Stimulated activated effector memory CD8-positive, alpha-beta T cell treated with anti-CD3 and anti-CD28 coated beads, Interleukin-12 subunit alpha, Interleukin-12 subunit beta, amount 100 ng/mL, for 72 hours (primary cell): ENCODE results near the gene TTC28.

Experiments used
- ATAC-seq: fragments of 150-1000 bp; cut with Tn5 transposase; 2 replicates; pipeline ENCODE4 v1.10.0; 2021
- DNase-seq, 2 donors: peaks; one replicate each; pipeline ENCODE4 v3.0.0; 2021 to 2022; ENCODE audit warnings: low spot score in 2 of 2
- H3K27ac Mint-ChIP-seq: one replicate; pipeline ENCODE4 v1.8.0; 2022; ENCODE audit warnings: mild to moderate bottlenecking, mixed read lengths
- H3K36me3 Mint-ChIP-seq: one replicate; pipeline ENCODE4 v1.8.0; 2022; ENCODE audit warnings: mild to moderate bottlenecking, mixed read lengths
- H3K4me1 Mint-ChIP-seq: one replicate; pipeline ENCODE4 v1.8.0; 2022; ENCODE audit warnings: mixed read lengths
- H3K4me3 Mint-ChIP-seq: one replicate; pipeline ENCODE4 v1.8.0; 2022; ENCODE audit warnings: mild to moderate bottlenecking, mixed read lengths
- H3K9me3 Mint-ChIP-seq: one replicate; pipeline ENCODE4 v1.8.0; 2022; ENCODE audit warnings: mixed read lengths

TTC28 gene

DNA sequence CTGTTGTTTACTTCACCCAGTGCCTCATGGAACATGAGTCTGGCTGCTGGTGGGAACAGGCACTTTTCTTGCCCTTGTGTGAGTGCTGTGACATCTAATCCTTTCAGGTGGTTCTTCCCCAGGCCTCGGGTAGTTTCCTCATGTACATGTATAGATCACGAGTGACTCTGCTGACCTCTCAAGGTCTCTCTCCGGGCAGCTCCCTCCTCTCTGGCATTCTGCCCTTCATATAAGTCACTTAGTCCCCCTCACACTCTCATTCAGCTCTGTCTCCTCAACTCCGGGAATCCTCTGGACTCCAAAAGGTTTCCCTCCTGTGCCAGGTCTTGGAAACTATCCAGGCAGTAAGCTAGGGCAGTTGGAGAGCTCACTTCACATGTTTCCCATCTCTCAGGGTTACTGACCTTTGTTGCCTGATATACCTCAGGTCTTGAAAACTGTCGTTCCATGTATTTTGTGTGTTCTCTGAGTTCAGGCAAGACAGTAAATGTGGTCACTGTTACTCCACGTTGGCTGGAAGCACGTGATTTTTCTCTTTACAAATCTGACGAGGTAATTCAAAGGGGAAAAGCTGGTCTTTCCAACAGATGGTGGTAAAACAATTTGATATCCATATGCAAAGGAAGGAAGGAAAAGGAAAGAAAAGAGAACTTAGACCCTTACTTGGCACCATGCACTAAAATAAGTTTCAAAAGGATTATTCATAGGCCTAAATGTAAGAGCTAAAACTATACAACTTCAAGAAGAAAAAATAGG, 720.1 kb downstream of the TTC28 start:
- Mint-ChIP-seq H3K4me1 (no peaks in the 10 kb centered on the region), H3K9me3 (no peaks in the 10 kb centered on the region), H3K36me3 (no peaks in the 10 kb centered on the region), H3K4me3 (no peak overlapping the region), H3K27ac (peak overlapping the region; percentile 13)
- no peak for DNase-seq
- ATAC-seq, result no peak

DNA sequence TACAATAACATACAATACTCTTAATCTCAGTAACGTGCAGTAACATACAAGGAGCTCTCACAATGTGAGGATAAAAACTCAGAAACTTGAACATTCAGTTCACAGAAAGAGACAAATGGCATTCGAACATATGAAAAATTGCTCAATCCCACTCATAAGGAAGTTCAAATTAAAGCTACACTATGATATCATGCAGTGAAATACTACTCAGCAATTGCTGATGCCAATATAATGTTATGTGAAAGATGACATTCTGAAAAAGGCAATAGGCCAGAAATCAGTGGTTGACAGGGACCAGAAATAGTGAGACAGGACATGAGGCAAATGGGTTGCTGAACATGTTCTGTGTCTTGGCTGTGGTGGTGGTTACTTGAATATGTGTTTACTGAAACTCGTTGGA, 726.9 kb downstream of the TTC28 start:
- Mint-ChIP-seq H3K27ac (no peak overlapping the region), H3K9me3 (no peaks in the 10 kb centered on the region), H3K4me1 (no peaks in the 10 kb centered on the region), H3K36me3 (no peaks in the 10 kb centered on the region), H3K4me3 (no peak overlapping the region)
- ATAC-seq (no peak), DNase-seq (no peak)

GRCh38 chr22:27952091-27952490, 727.5 kb downstream of the TTC28 start:
- no peaks in the 10 kb centered on the region for H3K4me1 Mint-ChIP-seq
- no peaks in the 10 kb centered on the region for H3K9me3 Mint-ChIP-seq
- H3K27ac Mint-ChIP-seq, result no peak overlapping the region
- peaks cover under 1% of the 10 kb centered on the region for H3K36me3 Mint-ChIP-seq
- DNase-seq (no peak), ATAC-seq (no peak)
- H3K4me3 Mint-ChIP-seq, result no peak overlapping the region

DNA sequence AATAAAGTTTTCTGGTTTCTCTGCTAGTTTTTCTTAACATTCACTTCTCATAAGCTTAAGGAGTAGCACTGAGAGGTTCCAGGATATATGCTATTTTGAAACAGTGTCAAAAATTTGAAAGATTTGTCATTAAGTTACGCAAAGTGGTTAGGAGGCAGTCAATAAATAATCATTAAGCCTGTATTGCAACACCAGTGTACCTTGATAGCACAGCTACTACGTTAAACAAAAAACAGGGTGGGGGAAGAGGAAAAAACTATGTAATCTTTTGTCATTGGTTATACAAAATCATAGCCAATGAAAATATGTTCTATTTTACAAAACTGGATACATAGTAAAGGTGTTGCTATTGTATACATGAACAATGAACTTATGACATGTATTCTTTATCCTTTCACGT, 730.2 kb downstream of the TTC28 start:
- Mint-ChIP-seq H3K36me3 (peaks cover 4% of the 10 kb centered on the region), H3K4me3 (no peak overlapping the region), H3K9me3 (no peaks in the 10 kb centered on the region), H3K27ac (no peak overlapping the region), H3K4me1 (no peaks in the 10 kb centered on the region)
- DNase-seq (no peak), ATAC-seq (no peak)

- no peak for ATAC-seq
- Mint-ChIP-seq H3K27ac (no peak overlapping the region), H3K4me3 (no peak overlapping the region), H3K36me3 (peaks cover 4% of the 10 kb centered on the region), H3K9me3 (no peaks in the 10 kb centered on the region), H3K4me1 (no peaks in the 10 kb centered on the region)
- no peak for DNase-seq
Measured at GRCh38 chr22:27948569-27948968, 731.1 kb downstream of the TTC28 start.

- no peak overlapping the region for H3K27ac Mint-ChIP-seq
- DNase-seq (no peak), ATAC-seq (no peak)
- H3K9me3 Mint-ChIP-seq, result no peaks in the 10 kb centered on the region
- H3K36me3 Mint-ChIP-seq, result peaks cover 4% of the 10 kb centered on the region
- H3K4me1 Mint-ChIP-seq, result no peaks in the 10 kb centered on the region
- no peak overlapping the region for H3K4me3 Mint-ChIP-seq
Measured at GRCh38 chr22:27947448-27947847, 732.2 kb downstream of the TTC28 start.

GRCh38 chr22:27941143-27941542, 738.5 kb downstream of the TTC28 start:
- H3K27ac Mint-ChIP-seq, result no peak overlapping the region
- H3K36me3 Mint-ChIP-seq, result no peaks in the 10 kb centered on the region
- no peak overlapping the region for H3K4me3 Mint-ChIP-seq
- no peaks in the 10 kb centered on the region for H3K9me3 Mint-ChIP-seq
- H3K4me1 Mint-ChIP-seq, result no peaks in the 10 kb centered on the region
- DNase-seq (no peak), ATAC-seq (no peak)

- DNase-seq, result no peak
- no peak for ATAC-seq
- H3K4me3 Mint-ChIP-seq, result no peak overlapping the region
Measured at GRCh38 chr22:27937453-27937852, 742.2 kb downstream of the TTC28 start.

DNA sequence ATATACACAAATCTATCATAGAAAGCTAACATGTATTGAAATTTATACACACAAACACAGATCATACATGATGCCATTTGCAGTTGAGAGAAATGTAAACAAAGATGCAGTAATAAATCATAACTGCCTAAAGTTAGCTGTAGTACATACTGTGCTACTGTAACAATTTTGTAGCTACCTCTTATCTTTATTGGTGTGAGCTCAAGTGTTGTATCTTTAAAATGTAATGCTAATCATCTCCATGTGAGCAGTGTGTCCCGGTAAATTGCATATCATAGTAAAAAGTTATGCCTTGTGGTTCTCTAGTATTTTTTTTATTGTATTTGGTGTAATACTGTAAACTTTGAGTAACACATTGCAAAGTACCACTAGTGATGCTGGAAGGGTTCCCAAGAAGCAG, 743.7 kb downstream of the TTC28 start:
- no peak overlapping the region for H3K27ac Mint-ChIP-seq
- H3K36me3 Mint-ChIP-seq, result no peaks in the 10 kb centered on the region
- H3K4me3 Mint-ChIP-seq, result no peak overlapping the region
- no peaks in the 10 kb centered on the region for H3K9me3 Mint-ChIP-seq
- H3K4me1 Mint-ChIP-seq, result no peaks in the 10 kb centered on the region
- DNase-seq, result no peak
- no peak for ATAC-seq

More at GRCh38 chr22:27937453-27937852, 742.2 kb downstream of the TTC28 start:
- H3K36me3 Mint-ChIP-seq, result no peaks in the 10 kb centered on the region
- H3K9me3 Mint-ChIP-seq, result no peaks in the 10 kb centered on the region
- no peaks in the 10 kb centered on the region for H3K4me1 Mint-ChIP-seq
- no peak overlapping the region for H3K27ac Mint-ChIP-seq

DNA sequence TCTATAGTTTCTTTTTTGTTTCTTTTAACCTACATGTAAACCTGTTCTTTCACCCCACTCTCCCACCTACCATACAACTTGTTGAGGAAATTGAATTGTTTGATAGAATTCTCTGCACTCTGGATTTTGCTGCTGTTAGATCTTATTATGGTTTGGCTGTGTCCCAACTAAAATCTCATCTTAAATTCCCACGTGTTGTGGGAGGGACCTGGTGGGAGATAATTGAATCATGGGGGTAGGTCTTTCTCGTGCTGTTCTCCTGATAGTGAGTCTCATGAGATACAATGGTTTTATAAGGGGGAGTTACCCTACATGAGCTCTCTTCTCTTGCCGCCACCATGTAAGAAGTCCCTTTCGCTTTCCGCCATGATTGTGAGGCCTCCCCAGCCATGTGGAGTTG, 745.6 kb downstream of the TTC28 start:
- Mint-ChIP-seq H3K27ac (no peak overlapping the region), H3K36me3 (no peaks in the 10 kb centered on the region), H3K9me3 (no peaks in the 10 kb centered on the region), H3K4me1 (no peaks in the 10 kb centered on the region), H3K4me3 (no peak overlapping the region)
- no peak for DNase-seq
- ATAC-seq, result no peak

DNA sequence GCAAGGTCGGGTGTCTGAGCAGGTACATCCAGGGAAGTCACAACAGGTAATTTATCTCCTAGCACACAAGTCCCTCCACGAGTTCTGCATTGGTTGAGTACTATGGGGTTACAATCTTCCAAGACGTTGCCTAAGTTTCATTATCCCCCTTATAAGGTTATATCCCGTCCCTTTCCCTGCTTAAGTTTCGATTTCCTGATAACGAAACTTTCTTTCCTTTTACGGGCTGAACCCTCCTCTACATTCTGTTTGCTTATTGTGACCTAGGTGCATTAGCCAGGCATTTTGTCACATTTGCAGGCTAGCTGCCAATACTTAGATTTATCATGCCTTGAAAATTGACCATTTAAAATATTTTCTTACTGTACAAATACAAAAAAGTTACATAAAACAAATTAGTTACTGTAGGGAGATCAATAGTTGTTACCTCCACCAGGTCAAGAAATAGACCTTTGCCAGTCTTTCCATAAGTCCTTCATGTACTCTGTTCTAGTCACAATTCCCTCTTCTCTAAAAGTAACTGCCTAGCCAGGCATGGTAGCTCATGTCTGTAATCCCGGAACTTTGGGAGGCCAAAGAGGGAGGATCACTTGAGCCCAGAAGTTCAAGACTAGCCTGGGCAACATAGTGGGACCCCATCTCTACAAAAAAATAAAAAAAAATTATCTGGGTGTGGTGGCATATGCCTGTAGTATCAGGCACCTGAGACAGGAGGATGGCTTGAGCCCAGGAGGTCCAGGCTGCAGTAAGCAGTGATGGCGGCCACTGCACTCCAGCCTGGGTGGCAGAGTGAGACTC, 746.3 kb downstream of the TTC28 start:
- Mint-ChIP-seq H3K36me3 (no peaks in the 10 kb centered on the region), H3K4me1 (no peaks in the 10 kb centered on the region), H3K4me3 (no peak overlapping the region), H3K27ac (no peak overlapping the region), H3K9me3 (no peaks in the 10 kb centered on the region)
- ATAC-seq (no peak), DNase-seq (no peak)

- H3K4me3 Mint-ChIP-seq, result no peak overlapping the region
- H3K4me1 Mint-ChIP-seq, result peaks cover 9% of the 10 kb centered on the region
- no peaks in the 10 kb centered on the region for H3K36me3 Mint-ChIP-seq
- no peak overlapping the region for H3K27ac Mint-ChIP-seq
- no peaks in the 10 kb centered on the region for H3K9me3 Mint-ChIP-seq
- no peak for ATAC-seq
- no peak for DNase-seq
Measured at GRCh38 chr22:27930331-27931060, 749.1 kb downstream of the TTC28 start.
